AG10803 (cell line): ENCODE measurements around the gene SERPINA4.

Experiments
- DNase-seq: peaks from one replicate; pipeline ENCODE4 v3.0.0; 2010; ENCODE audit warnings: low read depth
- H3K4me3 ChIP-seq: 2 replicates; pipeline ENCODE4 v1.5.1; 2011; ENCODE audit warnings: mild to moderate bottlenecking, low read length, control low read depth
- CTCF ChIP-seq: conservative IDR thresholded peaks from 2 replicates; pipeline ENCODE4 v1.5.1; 2011; ENCODE audit warnings: mild to moderate bottlenecking, low read length, control low read depth, inconsistent platforms

SERPINA4 gene

DNA sequence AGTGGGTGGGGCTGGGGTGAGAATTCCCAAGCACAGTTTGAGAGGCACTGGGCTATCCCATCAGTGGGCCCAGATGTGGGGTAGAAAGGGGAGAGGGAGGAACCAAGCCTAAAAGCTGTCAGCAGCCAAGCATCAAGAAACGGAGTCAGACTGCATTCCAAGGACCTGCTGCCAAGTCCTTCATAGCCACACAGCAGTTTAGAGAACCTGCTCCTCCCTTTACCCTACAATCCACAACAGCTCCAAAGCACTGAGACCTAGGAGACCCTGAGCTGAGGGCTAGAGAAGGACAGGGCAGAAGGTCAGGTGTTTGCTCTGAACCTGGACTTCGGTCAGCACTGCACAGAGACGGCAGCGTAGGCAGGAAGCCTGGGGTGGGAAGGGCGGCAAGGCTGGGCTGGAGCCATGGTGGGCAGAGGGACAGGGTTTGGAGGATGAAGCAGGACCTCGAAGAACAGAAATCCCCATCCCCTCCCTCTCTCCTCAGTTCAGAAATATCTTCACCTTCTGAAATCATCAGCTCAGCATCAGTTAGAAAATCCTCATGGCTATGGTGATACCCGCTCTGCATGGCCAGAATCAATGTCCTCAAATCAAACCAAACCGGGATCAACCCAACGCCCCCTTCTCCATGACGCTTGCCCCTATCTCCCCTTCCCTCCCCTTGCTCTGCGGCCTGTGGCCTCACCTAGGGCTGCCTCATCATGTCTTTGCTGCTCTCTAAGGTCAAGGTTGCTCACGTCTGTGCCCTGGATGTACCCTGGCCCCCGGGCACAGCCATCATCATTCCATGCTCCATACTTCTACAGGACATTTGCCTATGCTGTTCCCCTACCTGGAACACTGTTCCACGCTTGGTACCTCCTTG is 12.9 kb upstream of the SERPINA4 start:
- H3K4me3 ChIP-seq: no peak overlapping the region
- no peak for DNase-seq

GRCh38 chr14:94548999-94549985 is 11.9 kb upstream of the SERPINA4 start:
- H3K4me3 ChIP-seq: no peak overlapping the region
- peak; percentile 80 for TF ChIP-seq CTCF
- DNase-seq: peak; percentile 35

More for the DNA sequence above, 12.9 kb upstream of the SERPINA4 start:
- no peak for TF ChIP-seq CTCF

DNA sequence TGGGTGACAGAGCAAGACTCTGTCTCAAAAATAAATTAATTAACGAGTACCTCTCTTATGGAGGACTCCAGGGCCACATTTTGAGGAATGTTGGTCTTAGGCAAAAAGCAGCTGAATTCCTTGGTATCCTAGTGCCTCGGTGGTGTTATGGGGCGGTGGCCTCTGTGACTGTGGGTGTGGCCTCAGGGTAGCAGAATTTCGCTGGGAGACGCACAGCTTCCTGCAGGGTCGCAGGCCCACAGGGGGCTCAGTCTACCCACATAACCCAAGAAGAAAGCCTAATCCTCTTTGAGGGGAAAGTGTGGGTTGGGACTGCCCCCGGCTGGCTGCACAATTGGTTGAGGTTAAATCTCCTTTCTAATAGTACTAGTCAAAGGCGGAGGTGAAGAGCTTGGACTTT is 11.2 kb upstream of the SERPINA4 start:
- TF ChIP-seq CTCF: no peak

DNA sequence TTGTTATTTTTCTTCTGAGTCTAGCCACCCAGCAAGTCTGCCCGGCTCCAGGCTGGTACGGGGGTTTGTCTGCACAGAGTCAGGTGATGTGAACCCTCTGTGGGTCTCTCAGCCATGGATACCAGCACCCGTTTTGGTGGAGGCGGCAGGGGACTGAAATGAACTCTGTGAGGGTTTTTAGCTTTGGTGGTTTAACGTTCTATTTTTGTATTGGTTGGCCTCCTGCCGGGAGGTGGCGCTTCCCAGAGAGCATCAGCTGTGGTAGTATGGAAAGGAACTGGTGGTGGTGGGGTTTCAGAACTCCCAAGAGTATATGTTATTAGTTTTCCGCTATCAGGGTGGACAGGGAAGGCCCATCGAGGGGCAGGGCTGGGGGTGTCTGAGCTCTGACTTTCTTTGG is 5.3 kb upstream of the SERPINA4 start:
- no peak for TF ChIP-seq CTCF
- H3K4me3 ChIP-seq: no peak overlapping the region
- no peak for DNase-seq

More for the DNA sequence above, 11.2 kb upstream of the SERPINA4 start:
- no peak overlapping the region for H3K4me3 ChIP-seq
- no peak for DNase-seq

GRCh38 chr14:94557327-94557726 is 3.9 kb upstream of the SERPINA4 start:
- no peak overlapping the region for H3K4me3 ChIP-seq
- TF ChIP-seq CTCF: no peak
- no peak for DNase-seq

DNA sequence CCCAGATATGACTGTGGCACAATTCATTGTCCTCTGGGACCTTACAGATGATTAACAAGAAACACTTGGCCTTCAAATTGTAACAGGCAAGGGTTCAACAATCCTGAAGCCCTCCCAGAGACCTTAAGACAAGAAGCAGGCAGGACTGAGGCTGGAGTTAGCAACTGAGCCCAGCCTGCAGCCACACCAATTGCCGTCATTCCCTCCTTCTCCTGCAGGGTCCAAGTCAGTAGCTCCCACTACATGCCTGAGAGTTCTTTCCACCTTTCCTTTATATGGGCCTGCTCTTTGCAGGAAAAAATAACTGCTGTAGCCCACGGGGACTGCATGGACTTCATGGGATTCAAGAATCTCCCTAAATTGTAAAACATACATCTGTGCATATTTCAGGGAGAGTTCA is 2.4 kb upstream of the SERPINA4 start:
- H3K4me3 ChIP-seq: no peak overlapping the region
- DNase-seq: no peak
- no peak for TF ChIP-seq CTCF
